Motor neuron (in vitro differentiated cells): ENCODE data around the gene SMG7. TPM values are rescaled to one million over a fixed set of nuclear protein-coding genes. Genes with fewer than 3 reads are reported as not detected.

Experiments used
- ATAC-seq, 8 experiments: fragments of 200-7000 bp; cut with Tn5 transposase; replicated peaks in 6 of 8; 2 replicates each; pipeline ENCODE4 v1.8.0; 2021; ENCODE audit warnings: mild to moderate bottlenecking in 8 of 8, moderate library complexity in 8 of 8
- H3K27ac ChIP-seq, 2 donors: fragments of 250-450 bp; sonication (Bioruptor Pico); 2 replicates each; pipeline ENCODE4 v1.9.0; 2021; ENCODE audit warnings: antibody characterized with exemption in 2 of 2, mild to moderate bottlenecking in 2 of 2, moderate library complexity in 1 of 2
- H3K4me1 ChIP-seq, 2 donors: fragments of 250-450 bp; sonication (Bioruptor Pico); replicated peaks in 1 of 2; 2 replicates each; pipeline ENCODE4 v1.6.1; 2021; ENCODE audit warnings: antibody characterized with exemption in 2 of 2, mild to moderate bottlenecking in 2 of 2, moderate library complexity in 1 of 2
- H3K4me3 ChIP-seq, 5 donors: fragments of 250-450 bp; sonication (Bioruptor Pico); 2 replicates each; pipeline ENCODE4 v1.9.0; 2021; ENCODE audit warnings: antibody characterized with exemption in 5 of 5, mild to moderate bottlenecking in 5 of 5, moderate library complexity in 4 of 5
- WGBS, 10 experiments: fragments of 450-650 bp; shearing (Covaris generic); methylation state at CpG; one replicate each; pipeline ENCODE4 v1.0.0; 2022; 5-methylcytosine and 5-hydroxymethylcytosine counted together
- in situ Hi-C, 9 experiments: fragments of 400-800 bp; cut with MboI; loops; one replicate each; pipeline ENCODE4 v1.15.0; 2021; ENCODE audit warnings: low sequenced_read_pairs in 9 of 9, low pct_unique_long_range_greater_than_20kb in 2 of 9; ENCODE audit not compliant: unreplicated experiment in 9 of 9
- total RNA-seq, 8 experiments: library from RNA; unstranded; fragments of 300-600 nt; gene quantifications; 2 replicates each; pipeline versions ENCODE4 v1.2.3 to v1.2.4, GENCODE V29; 2022

Gene SMG7
- total RNA-seq, 8 experiments from 2014 or later: 12.0 to 51.6 (median 26.8) TPM

GRCh38 chr1:183590244-183591191, 118.2 kb downstream of the SMG7 start, which contains the start of gene NCF2:
Gene NCF2 (minus strand): TSS chr1:183590459. CDS start chr1:183590329, 130 bp downstream.
- Histone ChIP-seq H3K4me3 (no peak within 1 kb of the TSS), H3K27ac (no peak within 1 kb of the TSS), H3K4me1 (no peaks in the 10 kb centered on the region)
- WGBS, 10 experiments: 20 to 100% (median 77%) methylated on average over 1 to 5 of the region's 6 CpGs; no CpG with 5 or more reads in 2 of the 10 experiments
- ATAC-seq: peak in 2 of 8 experiments; percentile 84 to 92
- in situ Hi-C loops: no loop called here

DNA sequence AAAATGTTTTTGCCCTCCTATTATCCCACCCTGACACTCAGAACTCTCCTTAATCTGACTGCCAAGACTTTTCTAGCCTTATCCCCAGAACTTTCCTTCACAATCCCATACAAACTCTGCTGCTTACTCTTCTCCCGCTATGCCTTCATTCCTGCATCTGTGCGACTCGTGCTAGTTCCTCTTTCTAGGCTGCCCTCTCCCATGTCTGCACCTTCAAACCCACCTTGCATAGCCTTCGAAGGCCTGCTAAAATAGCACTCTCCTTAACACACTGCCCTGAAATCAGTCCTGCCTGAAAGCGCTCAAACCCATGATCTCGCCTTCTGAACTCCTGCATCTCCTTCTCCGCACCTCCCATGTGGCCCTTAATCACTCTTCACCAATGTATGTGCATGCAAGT, 120.4 kb downstream of the SMG7 start:
- Histone ChIP-seq H3K4me1 (no peaks in the 10 kb centered on the region), H3K4me3 (no peak overlapping the region), H3K27ac (no peak overlapping the region)
- WGBS, 10 experiments: 78 to 100% (median 86%) methylated on average over 1 to 7 of the region's 7 CpGs; no CpG with 5 or more reads in 2 of the 10 experiments
- no peak for ATAC-seq
- in situ Hi-C loops: no loop called here

- in situ Hi-C loops: no loop called here
- 20 to 96% (median 82%) methylated on average over 1 to 3 of the region's 3 CpGs; no CpG with 5 or more reads in 1 of the 10 experiments for WGBS, 10 experiments
- H3K4me3 ChIP-seq: no peak overlapping the region
- H3K27ac ChIP-seq: no peak overlapping the region
- no peaks in the 10 kb centered on the region for H3K4me1 ChIP-seq
- no peak for ATAC-seq
These were observed 121.1 kb downstream of the SMG7 start for GRCh38 chr1:183593356-183593755.

DNA sequence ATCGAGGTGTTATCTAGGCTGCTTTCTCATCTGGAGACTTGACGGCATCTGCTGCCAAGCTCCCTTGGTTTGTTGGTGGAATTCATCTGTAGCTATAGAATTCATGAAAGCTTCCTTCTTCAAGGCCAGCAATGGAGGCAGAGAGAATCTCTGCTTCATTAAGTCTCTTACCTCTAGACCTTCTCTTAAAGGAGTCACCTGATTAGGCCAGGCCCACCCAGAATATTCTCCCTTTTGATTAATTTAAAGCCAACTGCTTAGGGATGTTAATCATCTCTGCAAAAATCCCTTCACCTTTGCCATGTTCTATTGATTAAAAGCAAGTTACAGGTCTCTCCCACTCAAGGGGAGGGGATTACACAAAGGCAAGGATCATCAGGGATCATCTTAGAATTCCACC, 123.2 kb downstream of the SMG7 start:
- WGBS, 10 experiments: 71 to 100% (median 86%) methylated on average over 1 to 2 of the region's 2 CpGs; no CpG with 5 or more reads in 5 of the 10 experiments
- no peak for ATAC-seq
- in situ Hi-C loops: no loop called here
- Histone ChIP-seq H3K4me1 (no peaks in the 10 kb centered on the region), H3K4me3 (no peak overlapping the region), H3K27ac (no peak overlapping the region)

GRCh38 chr1:183596500-183596899, 124.2 kb downstream of the SMG7 start:
- no peak overlapping the region for H3K27ac ChIP-seq
- WGBS, 10 experiments: 75 to 100% (median 92%) methylated on average over 1 to 5 of the region's 5 CpGs
- H3K4me3 ChIP-seq: no peak overlapping the region
- H3K4me1 ChIP-seq: no peaks in the 10 kb centered on the region
- in situ Hi-C loops: no loop called here
- no peak for ATAC-seq

- no peak overlapping the region for H3K27ac ChIP-seq
- in situ Hi-C loops: no loop called here
- no peaks in the 10 kb centered on the region for H3K4me1 ChIP-seq
- 33 to 98% (median 63%) methylated on average over 2 to 5 of the region's 5 CpGs; no CpG with 5 or more reads in 3 of the 10 experiments for WGBS, 10 experiments
- no peak for ATAC-seq
- H3K4me3 ChIP-seq: no peak overlapping the region
These were observed 125.5 kb downstream of the SMG7 start for GRCh38 chr1:183597656-183598347.

DNA sequence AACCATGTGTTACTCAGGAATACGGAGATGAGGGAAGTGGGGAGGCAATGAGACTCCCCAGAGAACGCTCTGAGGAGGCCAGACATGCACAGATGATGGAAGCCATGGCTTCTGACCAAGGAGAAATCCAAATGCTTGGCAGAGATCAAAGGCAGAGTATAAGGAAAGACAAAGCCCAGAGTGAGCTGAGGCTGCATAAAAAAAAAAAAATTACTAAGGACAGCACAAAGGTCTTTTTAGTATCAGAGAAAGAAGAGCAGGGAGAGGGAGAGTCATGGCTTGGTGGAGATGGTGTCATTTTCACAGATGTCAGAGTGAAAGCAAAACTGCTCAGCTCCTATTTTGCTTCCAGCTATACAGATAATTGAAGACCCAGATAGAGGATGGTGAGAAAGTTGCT, 126.1 kb downstream of the SMG7 start:
- Histone ChIP-seq H3K27ac (no peak overlapping the region), H3K4me3 (no peak overlapping the region), H3K4me1 (no peaks in the 10 kb centered on the region)
- WGBS, 10 experiments: 29 to 83% (median 58%) methylated on average over 1 to 2 of the region's 2 CpGs; no CpG with 5 or more reads in 1 of the 10 experiments
- peak in 1 of 8 experiments; percentile 62 for ATAC-seq
- in situ Hi-C loops: no loop called here

DNA sequence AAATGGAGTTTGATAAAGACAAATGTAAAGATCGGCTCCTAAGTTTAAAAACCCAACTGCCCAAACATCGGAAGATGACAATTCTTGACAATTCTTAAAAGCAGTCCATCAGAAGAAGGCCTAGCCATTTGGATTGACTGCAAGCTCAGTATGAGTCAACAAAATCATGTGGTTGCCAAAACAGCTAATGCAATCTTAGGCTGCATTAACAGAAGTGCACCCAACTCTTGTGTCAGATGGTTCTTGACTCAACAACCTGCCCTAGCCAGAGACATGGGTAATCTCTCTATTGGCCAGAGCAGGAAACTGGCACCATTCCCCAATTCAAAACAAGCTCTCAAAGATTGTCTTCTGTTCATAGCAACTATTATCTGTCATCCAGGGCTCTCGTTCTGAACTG, 127.8 kb downstream of the SMG7 start:
- Histone ChIP-seq H3K27ac (no peak overlapping the region), H3K4me3 (no peak overlapping the region), H3K4me1 (no peaks in the 10 kb centered on the region)
- WGBS, 10 experiments: 13 to 95% (median 82%) methylated on average over 1 to 3 of the region's 3 CpGs; no CpG with 5 or more reads in 1 of the 10 experiments
- peak in 2 of 8 experiments; percentile 85 to 87 for ATAC-seq
- in situ Hi-C loops: loop anchor here in 1 of 9 experiments (25.0 kb wide), 1 partner anchor 313 kb away; no protein-coding TSS in a partner anchor

DNA sequence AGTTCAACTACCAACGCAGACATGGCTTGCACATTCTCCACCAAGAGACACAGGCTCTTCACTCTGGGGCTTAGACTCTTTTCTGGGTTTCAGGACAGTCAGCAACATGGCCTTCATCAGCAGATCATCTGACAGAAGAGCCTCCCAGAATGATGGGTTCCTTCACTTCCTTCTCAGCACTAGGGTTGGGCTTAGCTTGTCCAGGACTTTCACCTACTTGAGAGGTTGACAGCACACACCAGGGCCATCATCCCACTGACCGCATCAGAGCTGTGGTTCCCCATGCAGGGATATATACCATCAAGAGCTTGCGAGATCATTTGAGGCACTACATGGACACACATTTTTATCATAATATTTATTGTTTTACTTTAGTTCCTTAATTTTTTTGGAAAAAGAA, 128.3 kb downstream of the SMG7 start:
- H3K4me1 ChIP-seq: no peaks in the 10 kb centered on the region
- no peak overlapping the region for H3K4me3 ChIP-seq
- H3K27ac ChIP-seq: no peak overlapping the region
- 0 to 100% (median 100%) methylated on average over 1 to 3 of the region's 3 CpGs; no CpG with 5 or more reads in 1 of the 10 experiments for WGBS, 10 experiments
- in situ Hi-C loops: loop anchor here in 1 of 9 experiments (25.0 kb wide), 1 partner anchor 313 kb away; no protein-coding TSS in a partner anchor
- ATAC-seq: no peak

DNA sequence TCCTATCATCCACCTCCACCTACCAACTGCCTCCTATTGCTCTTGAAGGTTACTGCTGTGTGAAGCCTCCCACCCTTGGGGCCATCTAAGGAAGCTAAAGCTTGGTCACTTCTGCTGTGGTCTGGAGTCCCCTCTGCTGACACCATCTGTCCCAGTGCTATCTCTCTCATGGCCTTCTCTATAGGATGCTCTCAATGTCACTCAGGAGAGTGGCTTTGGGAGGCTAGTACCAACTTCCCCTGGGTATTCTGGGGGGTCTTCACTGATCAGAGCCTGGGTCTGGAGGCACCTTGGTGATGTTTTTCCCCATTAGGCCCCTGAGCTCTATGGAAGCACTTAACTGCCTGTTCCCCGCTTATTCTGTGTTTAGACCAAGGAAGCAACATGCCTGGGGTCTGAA, 130.2 kb downstream of the SMG7 start:
- 80 to 100% (median 100%) methylated on average over 1 of the region's 1 CpG; no CpG with 5 or more reads in 5 of the 10 experiments for WGBS, 10 experiments
- ATAC-seq: no peak

More for the DNA sequence above, 130.2 kb downstream of the SMG7 start:
- H3K4me1 ChIP-seq: no peaks in the 10 kb centered on the region
- in situ Hi-C loops: loop anchor here in 1 of 9 experiments (25.0 kb wide), 1 partner anchor 315 kb away; no protein-coding TSS in a partner anchor
- H3K27ac ChIP-seq: no peak overlapping the region
- no peak overlapping the region for H3K4me3 ChIP-seq
